HFFc6 (cell line): ENCODE data around the gene EPS8L2. TPM values are rescaled to one million over a fixed set of nuclear protein-coding genes. Genes with fewer than 3 reads are reported as not detected.

Experiments
- DNase-seq: peaks from one replicate; pipeline ENCODE4 v3.0.0-alpha.2; 2018
- H3K27ac Mint-ChIP-seq: 2 replicates; pipeline ENCODE4 v1.8.0; 2020; ENCODE audit warnings: mild to moderate bottlenecking, mixed read lengths
- H3K27me3 Mint-ChIP-seq: 2 replicates; pipeline ENCODE4 v1.8.0; 2021; ENCODE audit warnings: mild to moderate bottlenecking, moderate library complexity, mixed read lengths; ENCODE audit not compliant: insufficient read depth
- H3K36me3 Mint-ChIP-seq: 2 replicates; pipeline ENCODE4 v1.8.0; 2021; ENCODE audit warnings: low read depth, mixed read lengths
- H3K4me1 Mint-ChIP-seq: 2 replicates; pipeline ENCODE4 v1.8.0; 2020; ENCODE audit warnings: low read depth, mixed read lengths
- H3K4me3 Mint-ChIP-seq: 2 replicates; pipeline ENCODE4 v1.8.0; 2020; ENCODE audit warnings: mild to moderate bottlenecking, moderate library complexity, mixed read lengths
- H3K9me3 Mint-ChIP-seq: 2 replicates; pipeline ENCODE4 v1.8.0; 2020; ENCODE audit warnings: mild to moderate bottlenecking, mixed read lengths
- CTCF ChIP-seq: fragments of 200-600 bp; sonication (generic); IDR thresholded peaks from 2 replicates; pipeline ENCODE4 v1.5.0; 2021; ENCODE audit warnings: antibody characterized with exemption, mild to moderate bottlenecking
- total RNA-seq, 6 experiments: library from RNA; stranded (reverse); fragmentation: NEBNext Ultra II Directional; extraction: Animal tissue kit (Norgen Biotek cat#: 25700); gene quantifications; 2 replicates in 1 of 6; 3 replicates in 5 of 6; pipeline ENCODE4 v1.2.3, GENCODE V29; 2021

The EPS8L2 gene
- total RNA-seq, 6 experiments from 2014 or later, result 55.5 to 70.1 (median 65.1) TPM

- no peak for TF ChIP-seq CTCF
- Mint-ChIP-seq H3K9me3 (no peaks in the 10 kb centered on the region), H3K36me3 (peaks cover 11% of the 10 kb centered on the region; the same call in 1 of the 2 replicates), H3K4me3 (peak overlapping the region; percentile 70), H3K4me1 (peaks cover 19% of the 10 kb centered on the region), H3K27ac (peak overlapping the region; percentile 85), H3K27me3 (peaks cover 3% of the 10 kb centered on the region)
- DNase-seq, result no peak
Observed at GRCh38 chr11:749731-750130, 43.7 kb downstream of the EPS8L2 start.

- no peak for TF ChIP-seq CTCF
- H3K27ac Mint-ChIP-seq, result peak overlapping the region; percentile 42; the same call in 1 of the 2 replicates
- H3K9me3 Mint-ChIP-seq, result no peaks in the 10 kb centered on the region; the same call in 1 of the 2 replicates
- H3K27me3 Mint-ChIP-seq, result peaks cover 17% of the 10 kb centered on the region
- H3K36me3 Mint-ChIP-seq, result peaks cover 18% of the 10 kb centered on the region
- H3K4me1 Mint-ChIP-seq, result peaks cover 17% of the 10 kb centered on the region
- no peak overlapping the region for H3K4me3 Mint-ChIP-seq
- no peak for DNase-seq
Observed at GRCh38 chr11:760236-760635, 54.2 kb downstream of the EPS8L2 start.

GRCh38 chr11:761526-762108 lies 55.6 kb downstream of the EPS8L2 start:
- H3K27ac Mint-ChIP-seq, result peak overlapping the region; percentile 93
- no peak for DNase-seq
- peaks cover 17% of the 10 kb centered on the region for H3K4me1 Mint-ChIP-seq
- no peak for TF ChIP-seq CTCF
- H3K36me3 Mint-ChIP-seq, result peaks cover 18% of the 10 kb centered on the region
- H3K9me3 Mint-ChIP-seq, result no peaks in the 10 kb centered on the region; the same call in 1 of the 2 replicates
- H3K27me3 Mint-ChIP-seq, result peaks cover 16% of the 10 kb centered on the region
- no peak overlapping the region for H3K4me3 Mint-ChIP-seq

- Mint-ChIP-seq H3K36me3 (peaks cover 11% of the 10 kb centered on the region), H3K4me3 (peak overlapping the region; percentile 49), H3K9me3 (no peaks in the 10 kb centered on the region; the same call in 1 of the 2 replicates), H3K4me1 (peaks cover 17% of the 10 kb centered on the region), H3K27me3 (peaks cover 16% of the 10 kb centered on the region), H3K27ac (peak overlapping the region; percentile 93)
- DNase-seq, result peak; percentile 94
- peak; percentile 73 for TF ChIP-seq CTCF
Observed at GRCh38 chr11:762421-763072, 56.5 kb downstream of the EPS8L2 start.

- peaks cover 8% of the 10 kb centered on the region; the same call in 1 of the 2 replicates for H3K36me3 Mint-ChIP-seq
- TF ChIP-seq CTCF, result no peak
- H3K4me1 Mint-ChIP-seq, result peaks cover 17% of the 10 kb centered on the region
- peak overlapping the region; percentile 93 for H3K27ac Mint-ChIP-seq
- no peaks in the 10 kb centered on the region; the same call in 1 of the 2 replicates for H3K9me3 Mint-ChIP-seq
- peak overlapping the region; percentile 49 for H3K4me3 Mint-ChIP-seq
- no peak for DNase-seq
- H3K27me3 Mint-ChIP-seq, result peaks cover 16% of the 10 kb centered on the region
Observed at GRCh38 chr11:763073-763463, 57.0 kb downstream of the EPS8L2 start.
